HG03060 (cell line): ENCODE data around the gene CAPN10.

Experiments
- ATAC-seq: cut with Tn5 transposase; IDR thresholded peaks from one replicate; pipeline ENCODE4 v1.9.1; 2021; ENCODE audit warnings: low read depth, moderate number of reproducible peaks; ENCODE audit not compliant: unreplicated experiment

CAPN10 gene

DNA sequence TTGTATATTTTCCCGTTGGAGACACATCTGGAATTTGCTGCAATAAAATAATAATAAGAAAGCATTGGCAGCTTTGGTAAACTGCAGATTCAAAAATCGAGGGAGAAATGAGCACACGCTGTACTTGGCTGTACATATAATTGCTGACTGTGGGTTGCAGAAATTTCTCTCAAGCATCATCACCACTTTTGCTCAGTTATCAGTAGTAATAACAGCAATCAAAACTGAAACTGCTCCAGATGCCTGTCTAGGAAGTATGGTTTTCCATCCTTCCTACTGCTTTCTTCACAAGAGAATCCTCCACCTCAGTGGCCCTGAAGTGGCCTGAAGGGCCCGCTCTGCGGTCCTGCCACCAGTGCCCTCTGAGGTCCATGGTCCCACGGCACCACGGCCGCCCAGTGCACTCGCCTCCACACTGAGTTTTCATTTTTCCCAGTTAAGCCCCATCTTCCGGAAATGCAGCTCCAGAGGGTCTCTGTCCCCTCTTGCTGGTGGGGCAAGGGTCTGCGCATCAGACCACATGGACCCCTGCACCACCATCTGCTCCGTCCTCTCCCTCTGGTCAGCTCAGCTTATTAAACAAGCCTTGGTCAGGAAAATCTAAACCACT is 22.5 kb upstream of the CAPN10 start:
- ATAC-seq: no peak

DNA sequence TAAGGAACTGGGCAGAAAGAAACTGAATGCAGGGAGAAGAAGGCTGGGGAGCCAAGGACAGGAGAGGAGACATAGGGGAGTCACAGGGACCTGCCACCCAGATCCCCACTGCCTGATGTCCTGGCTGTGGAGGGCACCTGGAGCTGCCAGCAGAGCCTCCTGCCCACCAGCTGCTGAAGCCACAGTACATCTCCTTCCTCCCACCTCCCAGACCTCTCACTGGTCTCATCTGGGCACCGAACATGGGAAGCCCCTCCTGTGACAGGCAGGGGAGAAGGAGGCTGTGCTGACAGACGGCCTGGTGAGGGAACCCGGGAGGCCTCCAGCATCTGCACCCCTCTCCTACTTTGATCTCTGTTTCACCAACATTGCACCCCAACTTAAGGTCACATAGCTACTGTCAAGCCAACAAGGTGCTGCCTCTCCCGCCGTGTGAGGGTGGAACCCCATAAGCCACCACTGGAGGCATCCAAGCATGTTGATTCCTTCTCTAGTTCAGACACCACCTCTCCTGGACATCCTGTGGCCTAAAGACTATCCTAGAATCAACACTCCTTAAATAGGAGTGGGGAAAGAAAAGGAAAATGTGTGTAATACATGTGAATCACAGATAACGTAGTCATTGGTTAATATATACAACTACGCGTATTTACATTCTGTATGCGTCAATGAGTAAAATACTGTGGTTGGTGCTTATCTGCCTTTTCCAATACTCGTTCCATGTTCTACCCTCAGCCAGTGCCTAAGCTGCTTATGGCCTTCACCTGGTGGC is 21.8 kb upstream of the CAPN10 start:
- ATAC-seq: no peak

GRCh38 chr2:240565333-240566202 is 21.0 kb upstream of the CAPN10 start:
- ATAC-seq: peak; percentile 34

GRCh38 chr2:240566203-240567136 is 20.1 kb upstream of the CAPN10 start:
- ATAC-seq: peak; percentile 28

DNA sequence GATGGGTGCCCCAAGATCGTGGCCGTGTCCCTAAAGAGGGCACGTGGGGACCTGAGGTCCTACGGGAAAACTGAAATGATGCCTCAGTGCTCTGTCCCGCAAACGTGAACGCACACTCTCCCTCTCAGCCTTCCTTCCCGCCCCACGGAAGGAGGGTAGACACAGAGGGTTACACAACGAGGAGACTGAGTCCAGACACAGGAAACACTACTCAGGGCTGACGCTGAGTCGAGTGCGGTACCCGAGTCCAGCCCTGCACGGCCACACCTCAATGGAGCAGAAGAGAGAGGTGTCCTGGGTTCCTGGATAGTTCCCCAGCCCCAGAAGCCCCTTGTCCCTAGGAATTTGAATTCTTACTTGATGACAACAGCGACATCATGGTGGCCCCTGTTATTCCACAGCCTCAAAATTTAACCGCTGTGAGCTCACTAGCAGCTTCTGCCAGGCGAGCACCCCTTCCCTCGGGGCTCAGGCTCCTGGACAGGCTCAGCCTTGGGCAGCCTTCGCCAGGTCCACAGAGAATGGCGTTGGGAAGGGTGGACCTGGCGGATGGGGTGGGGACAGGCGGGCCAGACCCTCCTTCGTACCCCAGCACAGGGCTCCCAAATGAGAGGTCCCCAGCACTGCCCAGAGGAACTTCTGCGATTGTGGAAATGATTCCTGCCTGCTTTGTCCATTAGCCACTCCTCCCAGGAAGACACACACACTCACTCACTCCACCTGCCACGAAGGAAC is 19.2 kb upstream of the CAPN10 start:
- ATAC-seq: no peak

GRCh38 chr2:240567872-240568677 is 18.5 kb upstream of the CAPN10 start, which contains the start of gene RNPEPL1:
Gene RNPEPL1 (plus strand): TSS chr2:240568484. CDS start chr2:240568587, 103 bp downstream.
- ATAC-seq: no peak

DNA sequence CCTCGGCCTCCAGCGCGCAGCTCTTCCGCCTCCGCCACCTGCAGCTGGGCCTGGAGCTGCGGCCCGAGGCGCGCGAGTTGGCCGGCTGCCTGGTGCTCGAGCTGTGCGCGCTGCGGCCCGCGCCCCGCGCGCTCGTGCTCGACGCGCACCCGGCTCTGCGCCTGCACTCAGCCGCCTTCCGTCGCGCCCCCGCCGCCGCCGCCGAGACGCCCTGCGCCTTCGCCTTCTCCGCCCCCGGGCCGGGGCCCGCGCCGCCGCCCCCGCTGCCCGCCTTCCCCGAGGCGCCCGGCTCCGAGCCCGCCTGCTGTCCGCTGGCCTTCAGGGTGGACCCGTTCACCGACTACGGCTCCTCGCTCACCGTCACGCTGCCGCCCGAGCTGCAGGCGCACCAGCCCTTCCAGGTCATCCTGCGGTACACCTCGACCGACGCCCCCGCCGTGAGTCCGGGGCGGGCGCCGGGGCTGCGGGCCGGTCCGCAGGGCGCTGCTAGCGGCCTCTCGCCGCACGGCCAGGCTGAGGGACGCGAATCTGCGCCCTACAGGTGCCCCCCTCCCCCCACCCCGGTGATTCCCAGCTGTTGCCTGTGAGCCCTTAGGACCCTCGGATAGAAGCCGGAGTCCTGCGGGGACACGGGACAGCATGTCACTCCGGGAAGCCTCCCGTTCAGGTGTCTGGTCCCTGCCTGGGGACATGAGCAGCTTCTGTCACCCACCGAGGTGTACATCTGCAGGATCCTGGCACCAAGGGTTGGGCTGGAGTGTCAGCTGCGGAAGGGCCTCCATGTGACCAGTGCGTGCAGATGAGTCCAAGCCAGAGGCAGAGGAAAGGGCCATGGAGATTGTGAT is 17.6 kb upstream of the CAPN10 start:
- ATAC-seq: no peak

- ATAC-seq: no peak
These were observed 17.0 kb upstream of the CAPN10 start for GRCh38 chr2:240569523-240569997.

- no peak for ATAC-seq
These were observed 16.5 kb upstream of the CAPN10 start for GRCh38 chr2:240569998-240570530.

DNA sequence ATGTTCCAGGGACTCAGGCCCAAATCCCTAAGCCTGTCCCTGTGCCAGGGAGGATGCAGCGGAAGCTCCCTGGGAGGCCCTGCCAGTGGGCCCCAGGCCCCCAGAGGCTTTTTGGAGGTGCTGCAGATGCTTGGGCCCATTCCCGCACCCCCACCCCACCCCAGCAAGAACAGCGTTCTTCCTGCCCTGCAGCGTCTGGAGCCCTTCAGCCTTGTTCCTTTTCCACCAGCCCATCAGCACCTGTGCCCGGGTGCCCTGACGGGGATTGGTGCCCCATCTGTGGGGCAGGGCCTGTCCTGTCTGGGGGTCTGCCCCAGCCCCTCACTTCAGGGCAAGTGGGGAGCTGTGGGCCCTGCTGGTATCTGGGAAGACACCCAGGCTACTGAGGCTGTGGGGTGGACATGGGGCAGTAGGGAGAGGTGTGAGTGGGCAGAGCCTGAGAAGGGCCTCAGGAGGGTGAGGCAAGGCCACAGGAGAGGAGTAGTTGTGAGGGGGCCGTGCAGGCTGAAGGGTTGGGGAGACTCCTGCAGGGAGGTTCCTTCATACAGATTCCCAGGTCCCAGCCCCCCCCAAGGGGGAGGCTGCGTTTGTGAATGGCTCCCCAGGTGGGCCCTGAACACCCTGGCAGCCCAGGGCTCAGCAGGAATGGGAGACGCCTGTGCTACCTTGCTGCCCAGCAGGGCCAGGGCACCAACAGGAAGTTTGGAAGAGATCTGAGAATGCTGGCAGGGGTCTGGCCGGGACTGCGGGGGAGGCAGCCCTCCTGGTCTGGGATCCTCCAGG is 15.8 kb upstream of the CAPN10 start:
- no peak for ATAC-seq

DNA sequence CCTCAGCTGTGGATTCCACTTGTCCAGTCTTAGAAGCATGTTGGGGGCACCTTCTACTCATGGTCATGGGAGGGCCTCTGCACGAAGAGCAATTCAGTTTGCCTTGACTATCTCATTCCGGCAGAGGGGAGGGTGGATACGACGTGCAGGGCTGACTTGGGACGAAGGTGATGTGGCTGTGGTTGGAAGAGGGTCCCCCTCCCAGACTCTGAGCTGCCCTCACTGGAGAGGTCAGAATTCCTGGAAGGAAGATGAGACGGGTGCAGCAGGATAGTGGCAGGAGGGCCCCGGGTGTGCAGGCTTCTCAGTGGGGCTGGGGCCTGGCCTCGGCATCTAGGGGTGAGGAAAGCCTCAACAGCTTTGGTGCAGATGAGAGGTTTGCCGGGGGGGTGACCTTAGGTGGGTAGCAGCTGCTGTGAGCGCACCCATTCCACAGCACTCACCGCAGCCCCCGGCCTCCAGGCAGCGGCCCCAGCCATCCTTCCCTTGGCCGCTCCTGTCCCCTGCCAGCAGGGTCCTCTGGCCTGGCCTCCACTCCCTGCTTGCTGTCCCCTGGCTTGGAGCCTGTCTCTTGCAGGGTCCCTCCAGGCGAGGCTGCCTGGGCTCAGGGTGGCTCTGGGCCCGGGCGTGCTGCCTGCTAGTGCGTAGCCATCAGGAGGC is 15.1 kb upstream of the CAPN10 start:
- ATAC-seq: no peak

GRCh38 chr2:240572141-240573031 is 14.1 kb upstream of the CAPN10 start:
- ATAC-seq: no peak

DNA sequence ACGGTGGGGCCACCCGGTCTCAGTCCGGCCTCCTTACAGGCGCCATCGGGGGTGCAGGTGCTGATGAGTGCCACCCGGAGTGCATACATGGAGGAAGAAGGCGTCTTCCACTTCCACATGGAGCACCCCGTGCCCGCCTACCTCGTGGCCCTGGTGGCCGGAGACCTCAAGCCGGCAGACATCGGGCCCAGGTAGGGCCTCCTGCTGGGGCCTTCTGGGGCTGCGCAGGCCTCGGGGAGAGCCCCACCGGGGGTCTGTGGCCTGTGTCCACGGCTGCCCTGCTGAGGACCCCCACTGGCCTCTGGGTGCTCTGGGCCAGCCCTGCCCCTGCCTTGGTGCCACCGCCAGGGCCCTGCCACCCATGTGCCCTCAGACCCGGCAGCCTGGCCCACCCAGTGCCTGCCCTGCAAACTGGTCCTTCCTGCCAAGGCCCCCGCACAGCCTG is 13.4 kb upstream of the CAPN10 start:
- ATAC-seq: no peak

- no peak for ATAC-seq
These were observed 12.8 kb upstream of the CAPN10 start for GRCh38 chr2:240573516-240574385.
